Measurements from ENCODE around the gene CDK17. TPM values are rescaled to one million over a fixed set of nuclear protein-coding genes. Genes with fewer than 3 reads are reported as not detected.

Gene CDK17
- total RNA-seq, 4 donors from 2014 or later: 93.5 to 105 (median 102) TPM

DNA sequence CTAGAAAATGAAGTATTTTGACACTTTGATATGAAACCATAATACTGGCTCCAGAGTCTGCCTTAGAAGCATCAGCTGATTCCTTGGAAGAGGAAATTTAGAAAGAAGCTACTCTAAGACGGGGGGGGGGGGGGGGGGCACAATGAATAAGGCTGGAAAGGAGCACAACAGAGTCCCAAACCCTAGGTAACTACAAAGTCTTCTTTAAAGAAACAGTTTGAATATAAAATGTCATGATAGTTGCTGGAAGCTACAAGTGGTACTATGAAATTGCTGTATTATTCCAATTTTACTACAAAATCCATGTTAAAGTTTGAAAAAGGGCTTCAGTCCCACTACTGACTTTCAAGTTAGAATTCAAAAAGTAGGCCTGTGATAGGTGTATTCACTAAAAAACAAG, 31.6 kb downstream of the CDK17 start:
- intact Hi-C loops (cut with DNase I; ENCODE audit: low total_unique reads): no loop called here
- Histone ChIP-seq H3K27me3 (no peaks in the 10 kb centered on the region), H3K4me3 (no peak overlapping the region), H3K9me3 (no peaks in the 10 kb centered on the region), H3K27ac (peak overlapping the region in 1 of 2 donors; percentile 18), H3K4me1 (peaks cover 4 to 27% of the 10 kb centered on the region in 2 donors), H3K36me3 (no peaks in the 10 kb centered on the region)
- no peak for DNase-seq
- TF ChIP-seq, protein P1, sequence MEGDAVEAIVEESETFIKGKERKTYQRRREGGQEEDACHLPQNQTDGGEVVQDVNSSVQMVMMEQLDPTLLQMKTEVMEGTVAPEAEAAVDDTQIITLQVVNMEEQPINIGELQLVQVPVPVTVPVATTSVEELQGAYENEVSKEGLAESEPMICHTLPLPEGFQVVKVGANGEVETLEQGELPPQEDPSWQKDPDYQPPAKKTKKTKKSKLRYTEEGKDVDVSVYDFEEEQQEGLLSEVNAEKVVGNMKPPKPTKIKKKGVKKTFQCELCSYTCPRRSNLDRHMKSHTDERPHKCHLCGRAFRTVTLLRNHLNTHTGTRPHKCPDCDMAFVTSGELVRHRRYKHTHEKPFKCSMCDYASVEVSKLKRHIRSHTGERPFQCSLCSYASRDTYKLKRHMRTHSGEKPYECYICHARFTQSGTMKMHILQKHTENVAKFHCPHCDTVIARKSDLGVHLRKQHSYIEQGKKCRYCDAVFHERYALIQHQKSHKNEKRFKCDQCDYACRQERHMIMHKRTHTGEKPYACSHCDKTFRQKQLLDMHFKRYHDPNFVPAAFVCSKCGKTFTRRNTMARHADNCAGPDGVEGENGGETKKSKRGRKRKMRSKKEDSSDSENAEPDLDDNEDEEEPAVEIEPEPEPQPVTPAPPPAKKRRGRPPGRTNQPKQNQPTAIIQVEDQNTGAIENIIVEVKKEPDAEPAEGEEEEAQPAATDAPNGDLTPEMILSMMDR (IDR thresholded peaks at IDR 0.05): no peak
- TF ChIP-seq POLR2A (IDR thresholded peaks at IDR 0.05): no peak

DNA sequence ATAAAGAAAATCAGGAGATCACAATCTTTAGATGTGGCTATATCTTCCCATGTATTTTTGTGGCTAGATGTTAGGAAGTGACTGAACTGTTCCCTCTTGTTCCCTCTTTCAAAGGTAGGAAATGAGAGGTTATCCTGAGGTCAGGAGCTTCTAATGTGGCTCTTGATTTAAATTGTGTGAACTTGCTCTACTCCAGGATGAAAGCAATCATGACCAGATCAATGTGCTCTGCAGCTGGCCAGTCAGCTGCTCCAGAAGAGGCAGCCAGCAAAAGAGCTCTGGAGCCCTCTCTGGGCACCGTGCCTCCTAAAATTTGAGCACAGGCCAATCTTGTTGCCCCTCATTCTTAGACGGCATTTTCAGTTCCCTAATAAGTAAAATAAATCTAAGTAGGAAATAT, 32.0 kb downstream of the CDK17 start:
- peaks cover 1 to 27% of the 10 kb centered on the region in 2 donors for H3K4me1 ChIP-seq

DNA sequence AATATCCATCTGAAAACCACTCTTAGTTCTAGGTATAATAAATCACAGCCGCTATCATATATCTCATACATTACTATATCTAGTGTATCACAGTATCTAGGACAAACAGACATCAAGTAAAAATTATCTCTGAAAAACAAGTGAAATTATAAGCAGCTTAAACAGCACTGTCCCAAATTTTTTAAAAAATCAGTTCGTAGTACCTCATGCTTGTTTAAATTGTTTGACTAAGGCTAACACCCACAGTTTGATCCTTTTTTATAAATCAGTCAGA, 33.9 kb downstream of the CDK17 start:
- Histone ChIP-seq H3K4me1 (peaks cover 0 to 25% of the 10 kb centered on the region in 2 donors), H3K36me3 (no peaks in the 10 kb centered on the region), H3K4me3 (no peak overlapping the region), H3K27ac (peak overlapping the region; percentile 1 to 54), H3K9me3 (no peaks in the 10 kb centered on the region), H3K27me3 (no peaks in the 10 kb centered on the region)
- TF ChIP-seq, protein P1 (IDR thresholded peaks at IDR 0.05): no peak
- no peak for TF ChIP-seq POLR2A (IDR thresholded peaks at IDR 0.05)
- no peak for DNase-seq
- intact Hi-C loops (cut with DNase I; ENCODE audit: low total_unique reads): no loop called here

More for the DNA sequence above, 32.0 kb downstream of the CDK17 start:
- intact Hi-C loops (cut with DNase I; ENCODE audit: low total_unique reads): no loop called here
- Histone ChIP-seq H3K27me3 (no peaks in the 10 kb centered on the region), H3K4me3 (no peak overlapping the region), H3K9me3 (no peaks in the 10 kb centered on the region), H3K27ac (peak overlapping the region; percentile 18 to 28), H3K36me3 (no peaks in the 10 kb centered on the region)
- no peak for DNase-seq
- TF ChIP-seq, protein P1 (IDR thresholded peaks at IDR 0.05): no peak
- no peak for TF ChIP-seq POLR2A (IDR thresholded peaks at IDR 0.05)

DNA sequence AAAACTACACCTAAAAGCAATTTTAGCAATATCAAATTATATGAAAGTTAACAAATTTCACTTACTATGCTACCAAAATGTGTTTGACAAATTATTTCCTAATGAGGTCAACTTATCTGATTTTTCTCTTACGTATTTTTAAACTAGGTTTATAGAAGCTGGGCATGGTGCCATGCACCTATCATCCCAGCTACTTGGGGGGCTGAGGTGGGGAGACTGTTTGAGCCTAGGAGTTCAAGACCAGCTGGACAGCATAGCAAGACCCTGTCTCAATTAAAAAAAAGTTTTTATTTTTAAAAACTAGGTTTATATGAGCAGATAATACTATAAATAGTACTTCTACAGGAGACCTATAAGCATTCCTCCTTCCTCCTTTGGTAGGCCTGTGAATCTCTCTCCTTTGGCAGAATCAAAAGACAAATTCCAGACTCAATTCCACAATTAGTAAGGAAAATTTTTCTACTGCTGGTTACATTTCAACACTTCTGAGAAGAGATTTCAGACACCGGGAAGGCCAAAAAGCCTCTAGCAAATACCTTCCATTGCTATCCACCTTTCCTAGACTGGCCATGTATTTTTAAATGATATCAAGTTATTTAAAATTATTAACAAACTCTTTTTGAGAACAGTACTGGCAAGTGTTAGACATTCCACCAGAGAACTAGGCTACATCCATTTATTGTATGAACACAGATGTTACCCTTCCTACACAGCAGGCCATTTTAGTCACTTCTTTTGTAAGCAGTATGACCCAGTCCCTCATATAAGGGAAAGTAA, 34.4 kb downstream of the CDK17 start:
- intact Hi-C loops (cut with DNase I; ENCODE audit: low total_unique reads): no loop called here
- TF ChIP-seq POLR2A (IDR thresholded peaks at IDR 0.05): no peak
- TF ChIP-seq, protein P1 (IDR thresholded peaks at IDR 0.05): no peak

DNA sequence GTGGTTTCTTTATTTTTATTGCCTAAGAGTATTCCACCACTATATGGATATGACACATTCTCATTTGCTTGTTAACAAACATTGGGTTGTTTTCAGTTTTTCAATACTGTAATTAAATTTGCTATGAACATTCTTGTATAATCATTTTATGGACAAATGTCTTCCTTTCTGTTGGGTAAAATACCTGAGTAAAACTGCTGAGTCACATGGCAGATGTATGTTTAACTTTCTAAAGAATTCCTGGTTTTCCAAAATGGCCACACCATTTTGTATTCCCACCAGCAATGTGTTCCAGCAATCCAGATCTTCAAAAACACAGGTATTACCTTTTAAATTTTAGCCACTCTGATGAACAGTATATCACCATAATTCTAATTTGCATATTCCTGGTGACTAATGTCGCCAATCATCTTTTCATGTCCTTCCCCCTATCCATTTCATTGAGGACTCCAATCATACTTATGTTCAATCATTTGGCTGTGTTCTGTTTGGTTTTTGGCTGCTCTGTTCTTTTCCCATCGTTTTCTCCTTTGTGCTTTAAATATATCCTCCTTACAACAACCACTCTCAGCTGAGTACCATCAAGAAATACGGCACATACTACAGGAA, 36.0 kb downstream of the CDK17 start:
- Histone ChIP-seq H3K4me3 (no peak overlapping the region), H3K36me3 (no peaks in the 10 kb centered on the region), H3K27ac (no peak overlapping the region), H3K27me3 (no peaks in the 10 kb centered on the region), H3K9me3 (no peaks in the 10 kb centered on the region), H3K4me1 (peaks cover 0 to 25% of the 10 kb centered on the region in 2 donors)
- TF ChIP-seq, protein P1 (IDR thresholded peaks at IDR 0.05): no peak
- no peak for TF ChIP-seq POLR2A (IDR thresholded peaks at IDR 0.05)
- no peak for DNase-seq
- intact Hi-C loops (cut with DNase I; ENCODE audit: low total_unique reads): no loop called here

More for the DNA sequence above, 34.4 kb downstream of the CDK17 start:
- no peaks in the 10 kb centered on the region for H3K36me3 ChIP-seq
- H3K4me3 ChIP-seq: no peak overlapping the region
- peak overlapping the region; percentile 1 to 54 for H3K27ac ChIP-seq
- H3K9me3 ChIP-seq: no peaks in the 10 kb centered on the region
- DNase-seq: no peak
- H3K27me3 ChIP-seq: no peaks in the 10 kb centered on the region
- H3K4me1 ChIP-seq: peaks cover 0 to 25% of the 10 kb centered on the region in 2 donors

Data from uterus (tissue), 4 donors.